DLD1 (cell line): ENCODE results near the gene RAB14.

Source experiments
- in situ Hi-C: cut with HindIII; loops from 2 replicates; pipeline ENCODE4 v1.10.0; 2017; ENCODE audit warnings: low sequenced_read_pairs

RAB14 gene

GRCh38 chr9:121220996-121221663 is 19.5 kb upstream of the RAB14 start:
- in situ Hi-C loops = no loop called here

GRCh38 chr9:121219530-121219929 is 17.9 kb upstream of the RAB14 start:
- in situ Hi-C loops = no loop called here

DNA sequence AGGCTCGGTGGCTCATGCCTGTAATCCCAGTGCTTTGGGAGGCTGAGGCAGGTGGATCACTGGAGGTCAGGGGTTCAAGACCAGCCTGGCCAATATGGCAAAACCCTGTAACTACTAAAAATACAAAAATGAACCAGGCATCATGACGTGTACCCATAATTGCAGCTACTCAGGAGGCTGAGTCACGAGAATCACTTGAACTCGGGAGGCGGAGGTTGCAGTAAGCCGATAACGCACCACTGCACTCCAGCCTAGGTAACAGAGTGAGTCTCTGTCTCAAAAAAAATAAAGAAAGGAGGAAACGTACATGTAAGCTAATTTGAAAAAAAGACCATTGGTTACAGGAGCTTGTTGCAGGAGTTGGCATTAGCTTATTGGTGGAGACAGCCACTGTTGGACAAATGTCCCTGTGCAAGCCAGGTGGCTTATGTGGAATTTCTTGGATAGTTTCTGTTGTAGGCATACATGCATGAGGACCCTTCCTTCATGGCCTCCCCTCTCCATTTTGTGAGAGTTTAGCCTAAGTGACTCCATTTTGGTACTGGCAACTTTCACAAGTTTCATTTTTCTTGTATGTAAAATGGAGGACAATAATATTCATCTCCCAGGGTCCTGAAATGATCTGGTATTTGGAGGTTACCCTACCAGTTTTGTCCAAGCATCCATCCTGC is 16.8 kb upstream of the RAB14 start:
- in situ Hi-C loops = no loop called here

DNA sequence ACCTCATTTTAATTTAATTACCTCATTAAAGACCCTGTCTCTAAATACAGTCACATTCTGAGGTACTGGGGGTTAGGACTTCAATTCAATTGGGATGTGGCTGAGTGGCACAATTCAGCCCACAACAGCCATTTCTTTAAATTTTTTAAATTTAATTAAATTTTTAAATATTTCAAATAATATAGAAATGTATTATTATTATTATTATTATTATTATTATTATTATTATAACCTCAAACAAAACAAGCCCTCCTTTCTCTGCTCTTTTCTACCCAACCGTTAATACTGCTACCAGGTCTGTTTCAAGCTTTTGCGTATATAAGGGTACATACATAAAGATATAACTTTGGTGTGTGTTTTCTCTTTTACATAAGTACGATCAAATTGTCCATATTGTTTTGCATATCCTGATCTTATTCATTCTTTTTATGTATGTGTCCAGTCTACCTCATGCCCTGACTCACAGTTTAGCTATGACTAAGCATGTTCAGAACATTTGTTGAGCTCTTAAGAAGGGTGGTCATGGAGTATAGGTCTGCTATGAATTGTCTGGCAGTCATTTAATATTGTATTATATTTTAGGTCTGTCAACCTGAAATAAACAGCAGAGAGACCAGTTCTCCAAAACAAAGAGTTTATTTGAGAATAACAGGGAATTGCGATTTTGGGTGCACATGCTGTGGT is 16.1 kb upstream of the RAB14 start:
- in situ Hi-C loops = no loop called here

DNA sequence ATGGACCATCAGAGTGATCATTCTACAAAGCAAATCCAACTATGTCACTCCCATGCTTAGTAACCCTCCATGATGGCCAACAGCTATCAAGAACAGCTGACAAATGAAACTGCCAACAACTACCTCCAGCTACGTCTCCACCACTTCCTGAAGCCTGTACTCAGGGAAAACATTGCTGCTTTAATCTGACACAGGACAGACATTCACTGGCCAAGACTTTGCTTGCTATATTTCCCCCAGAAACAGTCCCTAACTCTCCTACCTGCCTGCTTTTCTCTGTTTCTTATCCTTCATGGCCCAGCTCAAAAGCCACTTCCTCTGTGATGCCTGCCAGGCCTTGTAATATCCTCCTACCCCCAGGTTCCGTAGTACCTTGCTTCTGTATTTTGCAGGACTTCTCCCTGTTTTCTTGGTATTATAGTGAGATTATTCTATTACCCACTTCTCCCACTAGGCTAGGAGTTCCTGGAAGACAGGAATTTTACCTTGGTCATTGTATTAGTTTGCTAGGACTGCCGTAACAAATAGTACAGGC is 14.7 kb upstream of the RAB14 start:
- in situ Hi-C loops = no loop called here

GRCh38 chr9:121214005-121214404 is 12.3 kb upstream of the RAB14 start:
- in situ Hi-C loops = no loop called here

- in situ Hi-C loops = no loop called here
These were observed 11.6 kb upstream of the RAB14 start for GRCh38 chr9:121213136-121213806.

- in situ Hi-C loops = no loop called here
These were observed 8.9 kb upstream of the RAB14 start for GRCh38 chr9:121210536-121210935.

- in situ Hi-C loops = no loop called here
These were observed 5.8 kb upstream of the RAB14 start for GRCh38 chr9:121207371-121207940.

GRCh38 chr9:121206516-121207370 is 5.1 kb upstream of the RAB14 start:
- in situ Hi-C loops = no loop called here

DNA sequence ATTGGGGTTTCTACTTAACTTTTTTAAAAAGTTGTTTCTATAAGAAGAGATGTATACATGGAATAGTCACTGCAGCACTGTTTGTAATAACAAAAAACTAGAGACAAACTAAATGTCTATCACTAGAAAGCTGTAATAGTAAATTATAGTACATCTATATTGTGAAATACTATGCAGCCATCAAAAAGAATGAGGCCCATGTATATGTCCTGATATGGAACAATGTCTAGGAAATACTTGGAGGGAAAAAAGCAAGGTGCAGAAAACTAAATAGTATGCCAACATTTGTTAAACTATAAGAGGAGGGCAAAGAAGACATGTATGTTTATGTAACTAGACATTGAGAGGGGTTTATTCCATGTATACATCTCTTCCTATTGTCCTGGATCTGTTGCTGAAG is 2.9 kb upstream of the RAB14 start:
- in situ Hi-C loops = no loop called here

- in situ Hi-C loops = no loop called here
These were observed 2.5 kb upstream of the RAB14 start for GRCh38 chr9:121204121-121204520.

GRCh38 chr9:121201045-121201737 is 478 bp downstream of the RAB14 start:
- in situ Hi-C loops = no loop called here

GRCh38 chr9:121200356-121200755 is 1.3 kb downstream of the RAB14 start:
- in situ Hi-C loops = no loop called here

- in situ Hi-C loops = loop anchor here (25.0 kb wide), 1 partner anchor 188 kb away; no protein-coding TSS in a partner anchor
These were observed 1.7 kb downstream of the RAB14 start for GRCh38 chr9:121199921-121200320.

DNA sequence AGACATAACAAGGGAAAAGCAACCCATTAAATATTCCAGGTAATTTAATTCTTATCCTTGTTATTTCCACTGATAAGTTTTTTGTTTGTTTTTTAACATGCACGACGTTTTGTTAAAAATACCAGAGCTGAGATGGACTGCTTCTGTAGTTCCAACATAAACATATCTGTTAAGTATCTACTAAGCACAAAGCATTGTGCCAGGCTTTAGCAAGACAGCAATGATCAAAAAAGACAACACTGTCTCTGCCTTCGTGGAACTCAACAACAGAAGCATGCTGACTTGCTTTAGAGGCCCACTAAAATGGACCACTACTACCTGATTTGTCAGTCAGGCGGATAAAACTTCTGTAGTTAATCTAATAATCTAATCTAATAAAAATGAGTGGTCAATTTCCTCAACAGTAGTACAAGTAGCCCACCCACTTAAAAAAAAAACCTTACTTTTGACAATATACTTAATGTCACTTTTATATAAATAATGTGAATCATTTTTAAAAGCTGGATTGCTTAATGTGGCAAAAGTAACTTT is 3.1 kb downstream of the RAB14 start:
- in situ Hi-C loops = loop anchor here (25.0 kb wide), 1 partner anchor 186 kb away; no protein-coding TSS in a partner anchor

DNA sequence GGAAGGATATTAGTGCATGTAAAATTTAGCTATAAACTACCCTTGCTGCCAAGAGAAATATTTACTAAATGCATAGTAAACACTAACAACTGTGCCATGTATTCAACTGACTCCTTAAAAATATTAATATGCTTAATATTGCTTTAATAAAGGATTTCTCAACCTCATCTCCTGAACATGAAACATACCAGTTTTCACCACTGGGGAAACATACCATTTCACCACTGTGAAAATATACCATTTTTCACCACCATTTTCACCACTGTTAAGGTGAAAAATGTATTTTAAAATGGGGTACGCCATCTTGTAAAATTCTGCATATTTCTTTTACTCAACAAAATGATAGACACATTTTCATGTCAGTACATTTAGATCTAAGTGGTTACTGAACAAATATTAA is 4.5 kb downstream of the RAB14 start:
- in situ Hi-C loops = loop anchor here (25.0 kb wide), 1 partner anchor 185 kb away; no protein-coding TSS in a partner anchor

DNA sequence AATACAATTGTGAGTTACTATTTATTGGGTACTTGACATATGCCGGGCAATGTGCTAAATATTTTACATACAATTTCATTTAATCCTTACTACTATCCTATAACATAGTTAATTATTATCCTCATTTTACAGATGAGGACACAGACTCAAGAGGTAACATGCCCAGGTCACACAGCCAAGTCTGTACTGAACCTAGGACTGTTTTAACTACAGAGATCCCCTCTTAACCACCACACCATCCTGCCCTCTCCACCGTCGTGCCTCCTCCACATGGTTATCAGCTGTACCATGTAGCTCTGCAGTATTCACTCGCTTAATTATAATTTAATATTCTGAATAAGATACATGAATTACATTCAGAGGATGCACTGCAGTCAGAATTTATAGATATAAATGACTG is 5.3 kb downstream of the RAB14 start:
- in situ Hi-C loops = loop anchor here (25.0 kb wide), 1 partner anchor 184 kb away; no protein-coding TSS in a partner anchor

DNA sequence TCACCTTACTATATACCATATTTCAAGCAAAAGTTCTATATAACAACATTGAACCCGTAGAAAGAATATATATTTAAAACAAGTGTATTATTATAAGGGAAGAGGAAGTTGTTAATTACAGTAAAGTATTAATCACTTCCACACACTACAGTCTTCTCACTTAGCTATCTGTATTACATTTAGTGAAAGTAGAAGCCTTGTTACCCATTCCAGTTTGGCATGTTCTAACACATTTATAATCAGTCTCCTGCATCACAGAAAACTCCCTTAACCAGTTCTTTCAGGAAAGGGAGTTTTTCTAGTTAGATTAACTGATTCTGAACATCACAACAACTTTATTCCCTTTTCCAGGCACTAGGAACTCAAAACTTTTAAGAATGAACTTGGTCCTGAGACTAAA is 6.9 kb downstream of the RAB14 start:
- in situ Hi-C loops = loop anchor here (25.0 kb wide), 1 partner anchor 182 kb away; no protein-coding TSS in a partner anchor
